Activated B cell treated with CpG ODN at 0.5 μM for 24 hours (primary cell): Measurements from ENCODE around the gene MAN1B1. TPM values are rescaled to one million over a fixed set of nuclear protein-coding genes. Genes with fewer than 3 reads are reported as not detected.

Experiments
- ATAC-seq: fragments of 200-7000 bp; cut with Tn5 transposase; one replicate; pipeline ENCODE4 v1.10.0; 2021; ENCODE audit warnings: low read depth, mild to moderate bottlenecking, moderate library complexity
- CTCF ChIA-PET: fragments of 350-600 bp; sonication (Branson Sonifier 250); formaldehyde crosslinking; loops from one replicate; lab custom pipeline; 2021; ENCODE audit warnings: antibody characterized with exemption; lab: Charles Lee
- POLR2A ChIA-PET: fragments of 350-600 bp; sonication (Branson Sonifier 250); formaldehyde crosslinking; loops from one replicate; lab custom pipeline; 2021; ENCODE audit warnings: antibody characterized with exemption; lab: Charles Lee
- DNase-seq: peaks from one replicate; pipeline ENCODE4 v3.0.0; 2022
- H3K27ac Mint-ChIP-seq: one replicate; pipeline ENCODE4 v1.8.0; 2020; ENCODE audit warnings: mixed read lengths
- H3K27me3 Mint-ChIP-seq: one replicate; pipeline ENCODE4 v1.8.0; 2021; ENCODE audit warnings: mixed read lengths
- H3K36me3 Mint-ChIP-seq: one replicate; pipeline ENCODE4 v1.8.0; 2021; ENCODE audit warnings: low read depth, mixed read lengths
- H3K4me1 Mint-ChIP-seq: one replicate; pipeline ENCODE4 v1.8.0; 2021; ENCODE audit warnings: mixed read lengths
- H3K4me3 Mint-ChIP-seq: one replicate; pipeline ENCODE4 v1.8.0; 2020; ENCODE audit warnings: mild to moderate bottlenecking, mixed read lengths
- H3K9me3 Mint-ChIP-seq: one replicate; pipeline ENCODE4 v1.8.0; 2020; ENCODE audit warnings: mixed read lengths
- intact Hi-C: fragments of 100-400 bp; cut with micrococcal nuclease; formaldehyde crosslinking; loops from one replicate; pipeline ENCODE4 v1.15.1; 2024
- total RNA-seq: library from RNA; stranded (reverse); gene quantifications from 2 replicates; pipeline ENCODE4 v1.2.3, GENCODE V29; 2022
- TF ChIP-seq, protein P1 (sequence below): fragments of 200-600 bp; IDR thresholded peaks from one replicate; pipeline ENCODE4 v1.8.0; 2022; ENCODE audit warnings: antibody characterized with exemption, mild to moderate bottlenecking

Gene MAN1B1
- total RNA-seq, 1 donor from 2014 or later, result 37.7 TPM

DNA sequence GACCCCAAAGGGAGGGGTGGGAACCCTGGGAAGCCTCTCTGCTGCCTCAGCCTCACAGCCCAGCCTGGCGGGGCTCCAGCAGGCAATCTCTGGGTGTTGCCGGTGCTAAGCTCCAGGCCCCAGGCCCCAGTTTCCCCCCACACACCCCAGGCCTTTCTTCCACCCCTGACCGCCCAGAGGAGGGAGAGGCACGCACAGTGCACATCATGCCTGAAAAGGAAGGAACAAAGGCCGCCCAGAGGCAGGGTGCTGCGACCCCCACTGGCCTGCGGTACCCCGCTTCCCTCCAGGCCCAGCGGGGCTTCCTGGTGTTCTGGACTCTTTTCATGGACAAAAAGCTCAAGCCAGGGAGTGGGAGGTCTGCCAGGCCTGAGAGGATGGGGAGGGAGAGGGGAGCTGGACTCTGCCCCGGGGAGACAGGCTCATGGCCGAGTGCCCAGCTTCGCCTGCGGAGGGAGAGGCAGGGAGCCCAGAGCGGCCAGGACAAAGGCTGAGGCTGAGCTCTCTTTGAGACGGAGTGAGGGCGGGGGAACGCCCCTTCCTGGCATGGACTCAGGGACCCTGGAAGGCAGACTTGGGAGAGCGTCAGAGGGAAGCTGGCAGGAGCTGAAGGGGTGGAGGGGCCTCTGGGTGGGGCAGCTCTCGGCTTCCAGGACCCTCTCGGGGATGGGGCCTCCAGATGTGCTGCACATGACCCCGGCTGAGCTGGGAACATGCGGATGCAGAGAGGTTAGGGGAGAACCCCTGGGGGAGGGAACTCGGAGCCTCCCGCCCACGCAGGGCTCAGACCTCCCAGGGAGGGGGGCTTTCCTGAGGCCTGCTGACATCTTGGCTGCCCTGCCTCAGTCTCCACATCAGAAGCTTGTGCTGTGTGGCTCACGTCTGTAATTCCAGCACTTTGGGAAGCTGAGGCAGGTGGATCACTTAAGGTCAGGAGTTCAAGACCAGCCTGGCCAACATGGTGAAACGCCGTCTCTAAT, 31.1 kb upstream of the MAN1B1 start:
- CTCF ChIA-PET, result interaction anchor here (0.9 to 1.4 kb wide), 3 partner anchors 9 to 21 kb away, joined by 3 to 6 read pairs (median 3); partner anchors contain the start of gene NPDC1
- DNase-seq (no peak), ATAC-seq (no peak)
- Mint-ChIP-seq H3K9me3 (no peaks in the 10 kb centered on the region), H3K4me1 (peaks cover 3% of the 10 kb centered on the region), H3K36me3 (no peaks in the 10 kb centered on the region), H3K4me3 (no peak overlapping the region), H3K27ac (no peak overlapping the region), H3K27me3 (peaks cover 6% of the 10 kb centered on the region)
- POLR2A ChIA-PET, result no interaction called here
- TF ChIP-seq, protein P1, sequence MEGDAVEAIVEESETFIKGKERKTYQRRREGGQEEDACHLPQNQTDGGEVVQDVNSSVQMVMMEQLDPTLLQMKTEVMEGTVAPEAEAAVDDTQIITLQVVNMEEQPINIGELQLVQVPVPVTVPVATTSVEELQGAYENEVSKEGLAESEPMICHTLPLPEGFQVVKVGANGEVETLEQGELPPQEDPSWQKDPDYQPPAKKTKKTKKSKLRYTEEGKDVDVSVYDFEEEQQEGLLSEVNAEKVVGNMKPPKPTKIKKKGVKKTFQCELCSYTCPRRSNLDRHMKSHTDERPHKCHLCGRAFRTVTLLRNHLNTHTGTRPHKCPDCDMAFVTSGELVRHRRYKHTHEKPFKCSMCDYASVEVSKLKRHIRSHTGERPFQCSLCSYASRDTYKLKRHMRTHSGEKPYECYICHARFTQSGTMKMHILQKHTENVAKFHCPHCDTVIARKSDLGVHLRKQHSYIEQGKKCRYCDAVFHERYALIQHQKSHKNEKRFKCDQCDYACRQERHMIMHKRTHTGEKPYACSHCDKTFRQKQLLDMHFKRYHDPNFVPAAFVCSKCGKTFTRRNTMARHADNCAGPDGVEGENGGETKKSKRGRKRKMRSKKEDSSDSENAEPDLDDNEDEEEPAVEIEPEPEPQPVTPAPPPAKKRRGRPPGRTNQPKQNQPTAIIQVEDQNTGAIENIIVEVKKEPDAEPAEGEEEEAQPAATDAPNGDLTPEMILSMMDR, result no peak
- intact Hi-C loops, result no loop called here

DNA sequence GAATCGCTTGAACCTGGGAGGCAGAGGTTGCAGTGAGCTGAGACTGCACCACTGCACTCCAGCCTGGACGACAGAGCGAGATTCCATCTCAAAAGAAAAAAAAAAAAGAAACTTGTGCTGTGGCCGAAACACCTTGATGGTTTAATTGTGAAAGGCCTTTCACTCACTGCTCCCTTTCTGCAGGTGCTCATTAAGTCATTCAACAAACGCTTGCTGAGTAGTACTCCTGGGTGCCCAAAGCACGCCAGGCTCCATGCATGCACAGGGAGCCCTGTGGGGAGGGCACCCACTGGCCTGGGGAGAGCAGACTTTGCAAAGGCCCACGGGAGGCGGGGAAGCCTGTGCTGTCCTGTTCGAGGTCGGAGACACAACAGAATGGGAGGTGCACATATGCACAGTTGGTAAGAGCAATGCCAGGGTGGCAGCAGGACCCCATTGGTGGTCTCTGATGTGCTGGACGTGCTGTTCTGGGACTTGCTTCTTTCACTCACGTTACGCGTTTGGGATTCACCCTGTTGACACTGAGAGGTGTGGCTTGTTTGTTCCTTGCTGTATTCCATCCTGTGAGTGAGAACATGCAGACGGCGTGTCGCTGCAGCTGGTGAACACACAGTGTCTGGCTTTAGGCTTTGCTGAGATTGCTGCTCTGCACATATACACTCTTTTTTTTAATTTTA, 29.9 kb upstream of the MAN1B1 start:
- no peaks in the 10 kb centered on the region for H3K9me3 Mint-ChIP-seq
- DNase-seq (no peak), ATAC-seq (no peak)
- peaks cover 3% of the 10 kb centered on the region for H3K4me1 Mint-ChIP-seq
- POLR2A ChIA-PET, result no interaction called here
- H3K4me3 Mint-ChIP-seq, result no peak overlapping the region
- intact Hi-C loops, result no loop called here
- CTCF ChIA-PET, result interaction anchor here (0.9 to 1.4 kb wide), 2 partner anchors 10 to 22 kb away, joined by 3 to 6 read pairs; partner anchors contain the start of gene NPDC1
- no peaks in the 10 kb centered on the region for H3K36me3 Mint-ChIP-seq
- TF ChIP-seq, protein P1, result no peak
- no peak overlapping the region for H3K27ac Mint-ChIP-seq
- peaks cover 6% of the 10 kb centered on the region for H3K27me3 Mint-ChIP-seq

DNA sequence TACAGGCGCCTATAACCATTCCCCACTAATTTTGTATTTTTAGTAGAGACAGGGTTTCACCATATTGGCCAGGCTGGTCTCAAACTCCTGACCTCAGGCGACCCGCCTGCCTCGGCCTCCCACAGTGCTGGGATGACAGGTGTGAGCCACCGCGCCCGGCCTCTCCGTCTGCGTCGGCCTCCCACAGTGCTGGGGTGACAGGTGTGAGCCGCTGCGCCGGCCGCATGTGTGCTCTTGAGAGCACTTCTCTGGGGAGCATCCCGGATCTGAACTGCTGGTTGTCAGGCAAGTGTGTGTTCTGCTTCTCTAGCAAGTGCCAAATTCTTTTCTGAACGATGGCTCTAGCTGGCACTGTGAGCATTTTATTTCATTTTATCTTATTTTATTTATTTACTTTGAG, 29.2 kb upstream of the MAN1B1 start:
- POLR2A ChIA-PET, result no interaction called here
- DNase-seq, result no peak
- peaks cover 2% of the 10 kb centered on the region for H3K27me3 Mint-ChIP-seq
- ATAC-seq, result no peak
- no peak overlapping the region for H3K4me3 Mint-ChIP-seq
- H3K4me1 Mint-ChIP-seq, result peaks cover 3% of the 10 kb centered on the region
- H3K27ac Mint-ChIP-seq, result no peak overlapping the region
- intact Hi-C loops, result no loop called here
- no peaks in the 10 kb centered on the region for H3K9me3 Mint-ChIP-seq
- H3K36me3 Mint-ChIP-seq, result no peaks in the 10 kb centered on the region
- CTCF ChIA-PET, result no interaction called here
- TF ChIP-seq, protein P1, result no peak

DNA sequence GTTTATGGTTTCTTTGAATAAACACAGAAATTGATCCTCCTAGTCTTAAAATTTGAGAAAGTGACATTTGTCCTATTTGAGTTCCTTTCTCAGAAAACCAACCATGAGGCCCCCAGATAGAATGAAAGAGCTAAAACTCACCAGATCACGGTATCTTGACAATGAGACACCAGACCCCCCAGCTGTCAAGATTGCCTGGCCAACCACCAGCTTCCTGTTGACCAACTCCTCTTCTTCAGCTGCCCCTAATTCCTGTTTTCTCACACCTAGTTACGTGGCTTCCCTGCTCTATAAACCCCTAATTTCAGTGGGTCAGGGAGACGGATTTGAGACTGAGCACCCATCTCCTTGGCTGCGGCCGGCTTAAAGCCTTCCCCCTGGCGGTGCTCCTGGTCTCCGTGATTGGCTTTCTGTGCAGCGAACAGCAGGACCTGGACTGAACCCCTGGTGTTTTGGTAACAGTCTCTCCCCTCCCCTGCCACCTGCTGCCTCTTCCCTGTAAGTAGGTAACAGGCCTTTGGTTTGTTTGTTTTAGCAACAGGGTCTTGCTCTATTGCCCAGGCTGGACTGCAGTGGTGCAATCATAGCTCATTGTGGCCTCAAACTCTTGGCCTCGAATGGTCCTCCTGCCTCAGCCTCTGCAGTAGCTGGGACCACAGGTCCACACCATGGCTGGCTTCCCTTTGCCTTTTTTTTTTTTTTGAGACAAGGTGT, 28.1 kb upstream of the MAN1B1 start:
- no peaks in the 10 kb centered on the region for H3K4me1 Mint-ChIP-seq
- no peaks in the 10 kb centered on the region for H3K9me3 Mint-ChIP-seq
- TF ChIP-seq, protein P1, result no peak
- ChIA-PET POLR2A (interaction anchor here (1.4 kb wide), 1 partner anchor 28 kb away, joined by 4 read pairs; the partner anchor contains the start of gene MAN1B1), CTCF (interaction anchor here (0.6 to 1.3 kb wide), 2 partner anchors 12 to 217 kb away, joined by 3 to 4 read pairs; partner anchors contain the start of genes AJM1 and NPDC1)
- H3K4me3 Mint-ChIP-seq, result no peak overlapping the region
- H3K36me3 Mint-ChIP-seq, result no peaks in the 10 kb centered on the region
- ATAC-seq, result no peak
- DNase-seq, result no peak
- no peaks in the 10 kb centered on the region for H3K27me3 Mint-ChIP-seq
- intact Hi-C loops, result no loop called here
- no peak overlapping the region for H3K27ac Mint-ChIP-seq
